22Rv1 (cell line): ENCODE results near the gene ATXN7L1.

Experiments
- ZFX ChIP-seq: fragments of 450-650 bp; IDR thresholded peaks from 2 replicates; pipeline ENCODE4 v1.6.1; 2017; ENCODE audit warnings: antibody characterized with exemption, borderline replicate concordance
- TF ChIP-seq, protein P1 (sequence below): fragments of 450-650 bp; IDR thresholded peaks from 2 replicates; pipeline ENCODE4 v1.5.1; 2017; ENCODE audit warnings: mild to moderate bottlenecking

GRCh38 chr7:105803429-105803736, 73.0 kb downstream of the ATXN7L1 start:
- TF ChIP-seq ZFX: no peak
- TF ChIP-seq, protein P1, sequence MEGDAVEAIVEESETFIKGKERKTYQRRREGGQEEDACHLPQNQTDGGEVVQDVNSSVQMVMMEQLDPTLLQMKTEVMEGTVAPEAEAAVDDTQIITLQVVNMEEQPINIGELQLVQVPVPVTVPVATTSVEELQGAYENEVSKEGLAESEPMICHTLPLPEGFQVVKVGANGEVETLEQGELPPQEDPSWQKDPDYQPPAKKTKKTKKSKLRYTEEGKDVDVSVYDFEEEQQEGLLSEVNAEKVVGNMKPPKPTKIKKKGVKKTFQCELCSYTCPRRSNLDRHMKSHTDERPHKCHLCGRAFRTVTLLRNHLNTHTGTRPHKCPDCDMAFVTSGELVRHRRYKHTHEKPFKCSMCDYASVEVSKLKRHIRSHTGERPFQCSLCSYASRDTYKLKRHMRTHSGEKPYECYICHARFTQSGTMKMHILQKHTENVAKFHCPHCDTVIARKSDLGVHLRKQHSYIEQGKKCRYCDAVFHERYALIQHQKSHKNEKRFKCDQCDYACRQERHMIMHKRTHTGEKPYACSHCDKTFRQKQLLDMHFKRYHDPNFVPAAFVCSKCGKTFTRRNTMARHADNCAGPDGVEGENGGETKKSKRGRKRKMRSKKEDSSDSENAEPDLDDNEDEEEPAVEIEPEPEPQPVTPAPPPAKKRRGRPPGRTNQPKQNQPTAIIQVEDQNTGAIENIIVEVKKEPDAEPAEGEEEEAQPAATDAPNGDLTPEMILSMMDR: no peak
